ENCODE measurements around the gene OSGIN1. TPM values are rescaled to one million over a fixed set of nuclear protein-coding genes. Genes with fewer than 3 reads are reported as not detected.

OSGIN1 gene
- total RNA-seq, 1 experiment from 2014 or later, result 14.5 TPM

GRCh38 chr16:84015399-84015798 lies 62.4 kb downstream of the OSGIN1 start:
- DNase-seq (ENCODE audit: low spot score), result no peak
- in situ Hi-C loops (cut with HindIII; ENCODE audit: low sequenced_read_pairs), result no loop called here

Other genes starting within 250 kb of the OSGIN1 start
- 291 and 426 TPM in 2 replicates for gene HSBP1, start 145.3 kb upstream of the OSGIN1 start, total RNA-seq (2014; rRNA removed; shearing (Covaris generic))
- gene MLYCD, start 54.1 kb upstream of the OSGIN1 start, total RNA-seq (2014; rRNA removed; shearing (Covaris generic)), result 2.8 and 3.6 TPM in 2 replicates
- 7.4 and 9.2 TPM in 2 replicates for gene NECAB2, start 15.0 kb downstream of the OSGIN1 start, total RNA-seq (2014; rRNA removed; shearing (Covaris generic))
- gene SLC38A8, start 89.6 kb downstream of the OSGIN1 start, total RNA-seq (2014; rRNA removed; shearing (Covaris generic)), result not detected in 2 replicates
- 52.5 and 70.6 TPM in 2 replicates for gene MBTPS1, start 163.7 kb downstream of the OSGIN1 start, total RNA-seq (2014; rRNA removed; shearing (Covaris generic))
- 37.9 and 44.8 TPM in 2 replicates for gene HSDL1, start 191.9 kb downstream of the OSGIN1 start, total RNA-seq (2014; rRNA removed; shearing (Covaris generic))
- gene DNAAF1, start 192.1 kb downstream of the OSGIN1 start, total RNA-seq (2014; rRNA removed; shearing (Covaris generic)), result not detected in 2 replicates
- gene TAF1C, start 233.8 kb downstream of the OSGIN1 start, total RNA-seq (2014; rRNA removed; shearing (Covaris generic)), result 22.7 and 41.4 TPM in 2 replicates
- not detected in 2 replicates for gene ADAD2, start 237.9 kb downstream of the OSGIN1 start, total RNA-seq (2014; rRNA removed; shearing (Covaris generic))